HL-60 (cell line): ENCODE results near the gene NPTX2.

Experiments used
- DNase-seq, 2 experiments: peaks; one replicate each; pipeline ENCODE4 v3.0.0-alpha.2; 2010 to 2020; ENCODE audit warnings: low read depth in 1 of 2, low spot score in 1 of 2
- H3K27ac ChIP-seq: fragments of 250-450 bp; sonication (Bioruptor Pico); replicated peaks from 2 replicates; pipeline ENCODE4 v1.5.1; 2020; ENCODE audit warnings: mild to moderate bottlenecking, moderate library complexity
- H3K27me3 ChIP-seq: fragments of 250-450 bp; sonication (Bioruptor Pico); 2 replicates; pipeline ENCODE4 v1.5.1; 2021; ENCODE audit warnings: mild to moderate bottlenecking, moderate library complexity; ENCODE audit not compliant: insufficient read depth, poor library complexity, severe bottlenecking
- H3K4me3 ChIP-seq: replicated peaks from 2 replicates; pipeline ENCODE4 v1.5.1; 2011; ENCODE audit warnings: mild to moderate bottlenecking, control low read depth, low read length; ENCODE audit not compliant: insufficient read depth
- GABPA ChIP-seq: IDR thresholded peaks from 2 replicates; pipeline ENCODE4 v1.6.1; 2012; ENCODE audit warnings: low read depth
- POLR2AphosphoS5 ChIP-seq: IDR thresholded peaks from 2 replicates; pipeline ENCODE4 v1.6.1; 2012; ENCODE audit warnings: low read depth
- REST ChIP-seq: IDR thresholded peaks from 2 replicates; pipeline ENCODE4 v1.6.1; 2012; ENCODE audit warnings: low read depth; ENCODE audit not compliant: insufficient replicate concordance
- SPI1 ChIP-seq: IDR thresholded peaks from 2 replicates; pipeline ENCODE4 v1.6.1; 2012; ENCODE audit warnings: low read depth, mild to moderate bottlenecking, borderline replicate concordance
- TF ChIP-seq, protein P1 (sequence below): IDR thresholded peaks from one replicate; pipeline ENCODE4 v1.5.1; 2011; ENCODE audit warnings: low read length, control low read depth, inconsistent platforms; ENCODE audit not compliant: insufficient read depth

NPTX2 gene

DNA sequence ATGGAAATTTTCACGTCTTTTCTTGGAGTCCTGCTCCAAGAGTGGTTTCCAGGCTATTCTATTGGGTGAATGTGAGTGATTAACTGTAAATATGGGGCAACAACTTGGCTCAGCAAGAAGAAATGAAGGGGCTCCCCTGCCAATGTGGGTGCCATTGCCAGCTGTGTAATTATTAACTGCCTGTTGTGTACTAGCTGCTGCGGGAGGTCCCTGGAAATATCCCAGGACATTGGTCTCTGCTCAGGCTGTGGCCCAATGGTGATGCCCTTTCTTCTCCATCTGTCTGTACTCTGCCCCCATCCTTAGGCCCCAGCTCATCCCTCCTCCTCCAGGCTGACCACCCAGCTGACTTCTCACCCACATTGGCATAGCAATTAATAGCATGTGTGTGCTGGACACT lies 29.4 kb downstream of the NPTX2 start:
- no peaks in the 10 kb centered on the region for H3K27me3 ChIP-seq

DNA sequence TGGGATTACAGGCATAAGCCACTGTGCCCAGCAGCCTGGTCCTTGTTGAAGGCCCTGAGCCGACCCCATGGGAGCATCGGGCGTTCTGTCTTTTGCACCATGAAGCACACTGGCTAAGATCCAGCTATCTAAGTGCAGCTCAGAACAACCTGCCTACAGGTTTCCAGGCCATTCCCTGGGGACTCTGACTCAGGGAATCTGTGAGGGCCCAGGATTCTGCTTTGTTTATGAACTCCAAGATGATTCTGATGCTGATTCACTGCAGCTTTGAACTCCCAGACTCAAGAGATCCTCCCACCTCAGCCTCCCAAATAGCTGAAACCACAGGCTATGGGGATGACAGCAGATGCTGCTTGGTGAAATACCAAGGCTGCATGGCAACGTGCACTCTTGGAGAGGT lies 30.2 kb downstream of the NPTX2 start:
- no peak overlapping the region for H3K27ac ChIP-seq
- no peaks in the 10 kb centered on the region for H3K27me3 ChIP-seq
- TF ChIP-seq SPI1 (no peak), GABPA (no peak), POLR2AphosphoS5 (no peak), REST (no peak)
- TF ChIP-seq, protein P1, sequence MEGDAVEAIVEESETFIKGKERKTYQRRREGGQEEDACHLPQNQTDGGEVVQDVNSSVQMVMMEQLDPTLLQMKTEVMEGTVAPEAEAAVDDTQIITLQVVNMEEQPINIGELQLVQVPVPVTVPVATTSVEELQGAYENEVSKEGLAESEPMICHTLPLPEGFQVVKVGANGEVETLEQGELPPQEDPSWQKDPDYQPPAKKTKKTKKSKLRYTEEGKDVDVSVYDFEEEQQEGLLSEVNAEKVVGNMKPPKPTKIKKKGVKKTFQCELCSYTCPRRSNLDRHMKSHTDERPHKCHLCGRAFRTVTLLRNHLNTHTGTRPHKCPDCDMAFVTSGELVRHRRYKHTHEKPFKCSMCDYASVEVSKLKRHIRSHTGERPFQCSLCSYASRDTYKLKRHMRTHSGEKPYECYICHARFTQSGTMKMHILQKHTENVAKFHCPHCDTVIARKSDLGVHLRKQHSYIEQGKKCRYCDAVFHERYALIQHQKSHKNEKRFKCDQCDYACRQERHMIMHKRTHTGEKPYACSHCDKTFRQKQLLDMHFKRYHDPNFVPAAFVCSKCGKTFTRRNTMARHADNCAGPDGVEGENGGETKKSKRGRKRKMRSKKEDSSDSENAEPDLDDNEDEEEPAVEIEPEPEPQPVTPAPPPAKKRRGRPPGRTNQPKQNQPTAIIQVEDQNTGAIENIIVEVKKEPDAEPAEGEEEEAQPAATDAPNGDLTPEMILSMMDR, result no peak
- no peak overlapping the region for H3K4me3 ChIP-seq
- no peak for DNase-seq

More for the DNA sequence above, 29.4 kb downstream of the NPTX2 start:
- DNase-seq, result no peak
- TF ChIP-seq, protein P1, result no peak
- TF ChIP-seq SPI1 (no peak), POLR2AphosphoS5 (no peak), GABPA (no peak), REST (no peak)
- H3K4me3 ChIP-seq, result no peak overlapping the region
- H3K27ac ChIP-seq, result no peak overlapping the region

- Histone ChIP-seq H3K4me3 (no peak overlapping the region), H3K27ac (no peak overlapping the region), H3K27me3 (no peaks in the 10 kb centered on the region)
- TF ChIP-seq REST, result no peak
- no peak for TF ChIP-seq SPI1
- TF ChIP-seq, protein P1, result no peak
- no peak for TF ChIP-seq GABPA
- TF ChIP-seq POLR2AphosphoS5, result no peak
- no peak for DNase-seq
These were observed 34.7 kb downstream of the NPTX2 start for GRCh38 chr7:98651760-98652159.
